Gastrocnemius medialis (tissue), 4 donors: ENCODE measurements around the gene SNRPD3.
"Not testable (repeated sequence)": the region's sequence is repeated elsewhere in the genome, so short reads cannot be mapped to it uniquely, and the experiment has no call there.

Experiments
- CTCF ChIP-seq, 5 experiments: fragments of 450-650 bp in 3 of 5; fragments of 200-600 bp in 2 of 5; sonication (generic) in 2 of 5; IDR thresholded peaks in 4 of 5; conservative IDR thresholded peaks in 1 of 5; 1 replicate in 4 of 5; 2 replicates in 1 of 5; pipeline ENCODE4 v1.5.1; 2016 to 2019; ENCODE audit warnings: antibody characterized with exemption in 5 of 5, mild to moderate bottlenecking in 3 of 5, moderate library complexity in 3 of 5
- POLR2A ChIP-seq, 2 donors: fragments of 450-650 bp; IDR thresholded peaks; one replicate each; pipeline ENCODE4 v1.6.1; 2017; ENCODE audit warnings: antibody characterized with exemption in 2 of 2, mild to moderate bottlenecking in 2 of 2, moderate library complexity in 2 of 2

GRCh38 chr22:24603770-24604629 is 48.2 kb downstream of the SNRPD3 start:
- not testable (repeated sequence) for TF ChIP-seq CTCF (IDR thresholded peaks at IDR 0.05 in 4 of 5, conservative IDR thresholded peaks at IDR 0.05 in 1 of 5); POLR2A (IDR thresholded peaks at IDR 0.05)
